Activated CD4-positive, CD25-positive, alpha-beta regulatory T cell (primary cell): ENCODE data around the gene HNRNPM.
A peak's percentile ranks its signal among the peaks of the same experiment; 100 is the strongest.
"Not testable (repeated sequence)": the region's sequence is repeated elsewhere in the genome, so short reads cannot be mapped to it uniquely, and the experiment has no call there.

Experiments
- DNase-seq, 4 experiments: peaks; one replicate each; lab custom pipeline; 2025; lab: John Stamatoyannopoulos, UW

The HNRNPM gene

DNA sequence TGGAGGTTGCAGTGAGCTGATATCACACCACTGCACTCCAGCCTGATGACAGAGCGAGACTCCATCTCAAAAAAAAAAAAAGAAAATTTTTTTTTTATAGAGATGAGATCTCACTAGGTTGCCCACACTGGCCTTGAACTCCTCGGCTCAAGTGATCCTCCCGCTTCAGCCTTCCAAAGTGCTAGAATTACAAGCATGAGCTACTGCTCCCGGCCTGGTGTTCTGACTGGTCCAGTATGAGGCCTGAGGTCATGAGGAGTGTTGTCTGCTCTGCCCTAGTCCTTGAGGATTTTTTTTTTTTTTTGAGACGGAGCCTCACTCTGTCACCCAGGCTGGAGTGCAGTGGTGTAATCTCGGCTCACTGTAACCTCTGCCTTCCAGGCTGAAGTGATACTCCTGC lies 19.4 kb upstream of the HNRNPM start:
- DNase-seq: not testable (repeated sequence)

DNA sequence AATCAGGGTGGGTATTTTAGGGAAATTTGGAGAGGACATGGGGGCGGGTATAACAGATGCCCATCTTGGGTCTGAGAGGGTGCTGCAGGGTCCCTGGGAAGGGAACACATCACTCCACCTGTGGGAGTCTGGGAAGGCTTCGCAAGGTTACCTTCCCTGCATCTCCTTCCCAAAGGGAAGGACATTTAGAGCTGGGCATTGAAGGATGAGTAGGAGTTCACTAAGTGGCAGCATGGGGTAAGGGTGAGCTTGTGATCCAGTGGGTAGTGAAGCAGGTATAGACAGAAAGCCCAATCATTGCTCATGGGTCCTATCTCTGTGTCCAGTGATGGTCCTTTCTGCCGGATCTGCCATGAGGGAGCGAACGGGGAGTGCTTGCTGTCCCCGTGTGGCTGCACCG lies 18.5 kb upstream of the HNRNPM start:
- DNase-seq: no peak

DNA sequence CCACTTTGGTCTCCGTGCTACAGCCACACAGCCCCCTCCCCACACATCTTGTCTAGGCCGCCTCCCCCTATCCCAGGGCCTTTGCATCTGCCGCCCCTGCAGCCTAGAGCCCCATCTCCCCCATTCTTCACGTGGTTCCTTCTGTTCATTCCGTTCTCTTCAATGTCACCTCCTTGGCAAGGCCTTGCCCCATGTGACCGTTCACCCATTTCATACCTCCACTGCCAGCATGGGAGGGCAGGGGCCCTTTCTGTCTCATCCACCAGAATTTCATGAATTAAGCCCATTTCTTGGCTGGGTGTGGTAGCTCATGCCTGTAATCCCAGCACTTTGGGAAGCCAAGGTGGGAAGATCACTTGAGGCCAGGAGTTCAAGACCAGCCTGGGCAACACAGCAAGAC lies 15.7 kb upstream of the HNRNPM start:
- DNase-seq: no peak

DNA sequence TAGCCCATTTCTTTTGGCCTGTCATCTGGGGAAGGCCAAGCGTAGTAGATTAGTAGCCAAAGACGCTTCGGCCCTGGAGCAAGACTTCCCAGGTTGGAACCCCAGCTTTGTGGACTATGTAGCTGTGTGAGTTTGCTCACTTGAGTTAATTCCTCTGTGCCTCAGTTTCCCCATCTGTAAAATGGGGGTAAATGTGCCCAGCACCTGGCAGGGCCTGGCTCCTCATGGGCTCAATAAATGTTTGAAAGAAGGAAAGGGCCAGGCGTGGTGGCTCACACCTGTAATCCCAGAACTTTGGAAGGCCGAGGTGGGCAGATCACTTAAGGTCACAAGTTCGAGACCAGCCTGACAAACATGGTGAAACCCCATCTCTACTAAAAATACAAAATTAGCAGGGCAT lies 14.9 kb upstream of the HNRNPM start:
- no peak for DNase-seq

DNA sequence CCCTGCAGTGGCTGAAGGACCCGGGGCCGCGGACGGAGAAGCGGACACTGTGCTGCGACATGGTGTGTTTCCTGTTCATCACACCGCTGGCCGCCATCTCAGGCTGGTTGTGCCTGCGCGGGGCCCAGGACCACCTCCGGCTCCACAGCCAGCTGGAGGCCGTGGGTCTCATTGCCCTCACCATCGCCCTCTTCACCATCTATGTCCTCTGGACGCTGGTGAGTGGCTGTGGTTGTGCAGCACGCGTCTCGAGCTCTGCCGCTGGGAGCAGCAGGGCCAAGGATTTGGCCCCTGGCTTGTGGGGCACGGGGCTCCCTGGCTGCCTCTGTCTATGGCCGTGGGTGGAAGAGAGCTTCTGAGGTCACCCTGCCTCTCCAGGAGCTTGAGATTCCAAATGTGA lies 14.1 kb upstream of the HNRNPM start:
- DNase-seq: no peak

DNA sequence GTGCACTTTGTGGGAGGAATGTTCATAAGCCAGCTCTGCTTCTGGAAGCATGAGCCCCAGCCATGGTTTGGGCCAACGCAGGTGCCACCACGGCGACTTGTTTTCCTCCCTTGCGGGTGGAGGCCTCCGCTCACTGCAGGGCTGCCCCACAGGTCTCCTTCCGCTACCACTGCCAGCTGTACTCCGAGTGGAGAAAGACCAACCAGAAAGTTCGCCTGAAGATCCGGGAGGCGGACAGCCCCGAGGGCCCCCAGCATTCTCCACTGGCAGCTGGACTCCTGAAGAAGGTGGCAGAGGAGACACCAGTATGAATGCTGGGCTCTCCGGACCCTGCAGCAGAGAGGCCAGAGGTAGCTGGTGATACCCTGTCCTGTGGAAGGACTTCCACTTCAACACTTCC lies 6.5 kb upstream of the HNRNPM start:
- DNase-seq: no peak

DNA sequence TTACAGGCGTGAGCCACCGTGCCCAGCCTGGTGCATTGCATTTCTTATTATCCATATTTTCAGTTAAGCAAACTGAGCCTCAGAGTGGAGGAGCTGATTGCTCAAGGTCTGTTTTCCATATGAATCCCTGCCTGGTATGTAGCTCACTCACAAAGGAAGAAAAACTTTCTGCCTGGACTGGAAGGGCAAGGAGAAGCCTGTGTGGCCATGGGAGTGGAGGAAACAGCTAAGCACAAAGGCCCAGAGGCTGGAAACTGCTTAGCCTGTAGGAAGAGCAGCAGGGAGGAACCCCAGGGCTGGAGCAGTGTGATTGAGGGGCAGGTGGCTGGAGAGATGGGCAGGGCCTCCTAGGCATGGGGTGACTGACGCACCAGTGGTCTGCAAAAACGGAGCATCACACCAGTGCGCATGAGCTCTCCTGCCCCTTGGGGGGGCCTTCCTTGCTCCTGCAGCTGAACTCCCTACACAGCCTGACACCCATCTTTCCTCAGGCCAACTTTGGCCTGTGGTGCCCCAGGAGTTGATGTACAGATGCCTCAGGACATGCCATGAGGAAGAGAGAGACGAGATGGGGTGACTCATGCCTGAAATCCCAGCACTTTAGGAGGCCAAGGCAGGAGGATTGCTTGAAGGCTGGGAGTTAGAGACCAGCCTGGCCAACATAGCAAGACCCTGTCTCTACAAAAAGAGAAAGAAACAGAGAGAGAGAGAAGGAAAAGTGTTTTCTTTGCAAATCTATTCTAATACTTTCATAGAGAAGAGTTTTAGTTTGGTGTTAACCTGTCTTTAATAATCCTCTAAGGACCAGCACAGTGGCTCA lies 2.8 kb upstream of the HNRNPM start:
- no peak for DNase-seq

DNA sequence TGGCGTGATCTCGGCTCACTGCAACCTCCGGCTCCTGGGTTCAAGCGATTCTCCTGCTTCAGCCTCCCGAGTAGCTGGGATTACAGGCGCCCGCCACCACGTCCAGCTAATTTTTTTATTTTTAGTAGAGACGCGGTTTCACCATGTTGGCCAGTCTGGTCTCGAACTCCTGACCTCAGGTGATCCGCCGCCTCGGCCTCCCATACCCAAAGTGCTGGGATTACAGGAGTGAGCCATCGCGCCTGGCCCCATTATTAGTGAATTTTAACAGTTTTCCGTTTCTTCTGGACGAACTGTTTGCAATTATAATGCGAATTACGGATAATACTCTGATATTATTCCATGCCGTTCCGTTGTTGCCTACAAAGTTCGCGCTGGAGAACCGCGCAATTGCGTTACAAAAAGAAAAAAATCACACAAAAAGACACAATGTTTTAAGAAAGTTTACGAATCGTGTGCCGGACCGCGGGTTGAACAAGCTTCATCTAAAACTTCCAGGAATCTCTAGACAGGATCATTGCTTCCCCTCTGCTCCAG lies 567 bp upstream of the HNRNPM start:
- DNase-seq: not testable (repeated sequence)

DNA sequence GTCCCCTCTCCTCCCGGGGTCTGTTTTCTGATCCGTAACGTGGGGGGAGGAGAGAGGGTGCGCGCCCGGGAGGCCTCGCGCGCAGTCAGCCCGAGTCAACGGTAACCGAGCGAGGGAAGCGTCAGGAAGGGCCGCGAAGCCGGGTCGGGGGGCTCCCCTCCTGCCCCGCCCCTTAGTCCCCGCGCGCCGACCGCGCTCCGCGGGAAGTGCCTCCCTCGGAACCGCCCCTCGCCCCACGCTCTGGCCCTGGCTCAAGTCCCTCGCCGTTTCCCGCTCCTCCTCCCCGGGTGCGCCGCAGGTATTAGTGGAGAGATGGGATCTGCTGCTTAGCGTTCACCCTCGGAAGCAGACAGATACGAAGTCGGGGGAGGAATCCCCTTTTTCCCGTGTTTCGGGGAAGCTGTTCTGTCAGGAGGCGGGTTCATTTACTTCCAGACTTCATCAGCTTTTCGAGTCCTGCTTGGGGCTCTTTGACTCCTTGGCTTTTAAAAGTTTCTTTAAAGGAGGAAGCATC lies 770 bp downstream of the HNRNPM start:
- DNase-seq: peak in 2 of 4 experiments; percentile 11 to 23

DNA sequence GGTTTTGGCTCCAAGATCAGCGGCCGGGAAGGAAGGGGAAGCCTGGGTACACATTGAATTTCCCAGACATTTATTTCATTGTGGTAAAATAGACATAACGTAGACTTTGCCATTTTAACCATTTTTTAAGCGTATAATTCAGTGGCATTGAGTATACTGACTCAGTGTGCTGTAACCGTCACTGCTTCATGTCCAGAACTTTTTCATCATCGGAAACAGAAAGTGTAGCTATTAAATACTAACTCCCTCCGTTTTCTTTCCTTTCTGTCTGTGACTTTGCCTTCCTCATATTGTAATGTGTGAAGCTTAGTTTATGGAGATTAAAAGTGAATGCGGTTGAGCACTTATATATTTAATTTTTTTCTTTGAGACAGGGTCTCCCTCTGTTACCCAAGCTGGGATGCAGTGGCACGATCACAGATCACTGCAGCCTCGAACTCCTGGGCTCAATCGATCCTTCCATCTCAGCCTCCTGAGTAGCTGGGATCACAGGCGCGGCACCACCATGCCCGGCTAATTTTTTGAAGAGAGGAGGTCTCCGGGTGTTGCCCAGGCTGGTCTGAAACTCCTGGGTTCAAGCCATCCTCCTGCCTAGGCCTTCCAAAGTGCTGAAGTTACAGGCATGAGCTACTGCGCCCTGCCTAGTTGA lies 1.4 kb downstream of the HNRNPM start:
- DNase-seq: no peak

DNA sequence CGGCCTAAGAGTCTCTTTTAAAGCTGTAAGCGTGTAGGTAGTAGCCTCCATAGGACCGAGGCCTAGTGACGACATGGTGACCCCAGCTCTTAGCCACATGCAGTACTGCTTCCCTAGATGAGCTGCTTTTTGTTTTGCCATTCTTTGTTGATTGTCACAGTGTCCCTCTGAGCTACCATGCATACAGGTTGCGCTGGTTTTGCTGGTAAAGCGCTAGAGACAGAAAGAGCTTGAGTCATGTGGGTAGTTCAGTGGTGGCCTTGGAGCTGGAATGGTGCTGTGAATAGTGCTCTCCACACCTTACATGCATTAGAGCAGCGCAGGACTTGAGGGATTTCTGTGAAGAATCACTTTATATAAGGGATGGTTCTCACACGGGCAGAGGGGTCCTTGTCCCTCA lies 5.1 kb downstream of the HNRNPM start:
- DNase-seq: no peak

DNA sequence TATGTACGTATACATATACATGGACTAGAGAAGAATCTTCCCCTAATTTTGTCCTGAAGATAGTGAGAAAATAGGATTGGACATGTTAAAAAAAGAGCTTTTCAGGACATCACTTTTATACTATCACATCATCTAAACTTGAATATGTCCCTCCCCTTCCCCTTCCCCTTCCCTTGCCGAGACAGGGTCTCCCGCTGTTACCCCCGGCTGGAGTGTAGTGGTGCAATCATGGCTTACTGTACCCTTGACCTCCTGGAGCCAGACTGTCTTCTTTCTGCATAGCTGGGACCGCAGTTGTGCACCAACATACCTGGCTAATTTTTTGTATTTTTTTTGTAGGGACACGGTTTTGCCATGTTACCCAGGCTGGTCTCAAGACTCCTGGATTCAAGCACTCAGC lies 6.6 kb downstream of the HNRNPM start:
- DNase-seq: no peak

DNA sequence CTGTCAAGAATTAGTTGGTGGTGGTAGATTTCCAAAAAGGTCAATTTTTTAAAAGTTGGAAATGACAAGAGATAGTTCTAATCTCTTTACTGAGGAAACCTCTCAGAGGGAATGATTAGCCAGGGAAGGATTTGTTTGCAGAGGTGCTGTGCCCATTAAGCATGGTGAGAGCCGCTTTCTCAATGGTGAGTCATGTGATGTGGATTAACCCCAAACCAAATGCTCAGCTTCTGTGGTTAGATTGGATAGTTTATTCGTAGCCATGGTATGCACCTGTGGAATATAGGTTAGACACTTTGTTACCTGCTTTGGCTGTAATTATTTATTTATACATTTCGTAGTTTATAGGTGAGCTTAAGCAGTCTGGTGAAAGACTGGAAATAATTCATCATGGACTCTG lies 7.1 kb downstream of the HNRNPM start:
- no peak for DNase-seq

DNA sequence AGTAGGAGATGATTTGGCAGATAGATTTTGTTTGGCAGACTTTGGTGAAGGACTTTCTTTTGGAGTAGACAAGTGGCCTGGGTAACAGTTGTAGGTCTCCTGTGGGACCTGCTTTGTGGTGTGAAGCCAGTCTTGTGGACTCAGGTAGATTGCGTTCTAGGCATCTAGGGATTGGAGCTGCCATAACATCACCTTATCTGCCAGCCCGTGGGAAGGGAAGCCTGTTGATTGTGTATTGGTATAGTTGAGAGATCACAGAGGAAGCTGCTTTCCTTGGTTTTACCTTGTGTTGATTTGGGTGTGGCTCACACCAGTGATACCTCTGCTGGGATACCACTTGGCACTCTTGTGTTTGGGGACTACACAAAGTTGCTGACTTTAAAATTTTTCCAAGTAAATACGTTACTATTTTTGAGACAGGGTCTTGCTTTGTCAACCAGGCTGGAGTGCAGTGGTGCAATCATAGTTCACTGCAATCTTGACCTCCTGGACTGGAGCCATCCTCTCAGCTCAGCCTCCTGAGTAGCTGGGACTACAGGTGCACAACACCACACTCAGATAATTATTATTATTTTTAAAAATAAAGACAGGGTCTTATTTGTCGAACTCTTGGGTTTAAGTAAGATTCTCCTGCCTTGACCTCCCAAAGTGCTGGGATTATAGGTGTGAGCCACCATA lies 7.8 kb downstream of the HNRNPM start:
- DNase-seq: no peak

DNA sequence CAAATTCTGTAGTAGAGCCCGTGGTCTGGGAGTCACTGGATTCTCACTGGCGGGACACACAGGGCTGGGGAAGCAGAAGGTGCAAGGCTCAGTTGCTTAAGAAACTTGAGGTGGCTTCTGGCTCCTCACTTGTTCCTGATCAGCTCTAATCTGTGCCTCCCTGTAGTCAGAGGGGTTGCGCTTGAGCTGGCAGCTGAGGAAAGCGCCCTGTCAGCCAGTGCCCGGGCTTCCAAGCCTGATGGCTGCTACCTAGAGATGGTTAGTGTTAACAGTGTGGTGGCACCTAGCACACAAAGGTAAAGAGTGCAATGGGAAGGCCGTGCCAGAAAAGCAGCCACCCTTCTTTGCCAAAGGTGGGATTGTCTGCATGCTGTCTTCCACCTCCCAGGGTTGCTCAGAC lies 8.8 kb downstream of the HNRNPM start:
- DNase-seq: no peak

DNA sequence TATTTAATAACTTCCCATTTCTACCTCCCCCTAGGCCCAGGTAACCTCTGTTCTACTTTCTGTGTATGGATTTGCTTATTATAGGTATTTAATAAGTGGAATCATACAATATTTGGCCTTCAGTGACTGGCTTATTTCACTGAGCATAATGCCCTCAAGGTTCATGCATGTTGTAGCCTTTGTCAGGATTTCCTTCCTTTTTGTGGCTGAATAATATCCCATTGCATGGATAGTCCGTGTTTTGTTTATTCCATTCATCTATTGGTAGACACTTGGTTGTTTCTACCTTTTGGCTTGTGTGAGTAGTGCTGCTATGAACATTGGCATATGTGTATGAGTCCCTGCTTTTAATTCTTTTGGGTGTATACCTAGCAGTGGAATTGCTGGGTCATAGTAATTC lies 9.4 kb downstream of the HNRNPM start:
- no peak for DNase-seq

DNA sequence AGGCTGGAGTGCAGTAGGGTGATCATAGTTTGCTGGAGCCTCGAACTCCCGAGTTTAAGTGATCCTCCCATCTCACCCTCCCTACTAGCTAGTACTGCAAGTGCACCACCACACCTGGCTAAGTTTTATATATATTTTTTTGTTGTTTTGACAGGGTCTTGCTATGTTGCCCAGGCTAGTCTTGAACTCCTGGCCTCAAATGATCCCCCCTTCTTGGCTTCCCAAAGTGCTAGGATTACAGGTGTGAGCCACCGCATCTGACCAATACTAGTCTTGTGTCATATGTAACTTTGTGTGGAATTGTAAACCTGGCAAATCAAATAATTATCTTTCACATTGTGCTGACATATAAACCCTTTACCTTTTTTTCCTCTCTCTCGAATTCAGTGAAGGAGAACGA lies 10.2 kb downstream of the HNRNPM start:
- no peak for DNase-seq

DNA sequence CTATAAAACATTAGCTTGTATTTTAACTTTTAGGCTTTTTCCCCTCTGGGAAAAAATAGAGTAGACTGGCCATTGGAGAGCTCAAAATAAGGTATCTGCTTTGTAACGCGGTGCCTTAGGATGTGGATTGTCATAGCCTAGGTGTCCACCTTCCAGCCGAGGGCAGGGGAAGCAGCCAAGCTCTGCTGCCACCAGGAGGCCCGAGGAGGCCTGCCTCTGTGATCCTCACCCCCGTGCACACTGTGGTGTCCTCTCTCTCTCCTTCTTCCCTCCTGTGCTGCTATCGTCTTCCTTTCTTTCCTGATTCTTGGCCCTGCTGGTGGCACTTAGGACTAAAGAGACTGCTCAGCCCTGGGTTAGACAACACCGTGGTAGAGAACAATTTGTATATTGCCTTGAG lies 11.3 kb downstream of the HNRNPM start:
- no peak for DNase-seq

DNA sequence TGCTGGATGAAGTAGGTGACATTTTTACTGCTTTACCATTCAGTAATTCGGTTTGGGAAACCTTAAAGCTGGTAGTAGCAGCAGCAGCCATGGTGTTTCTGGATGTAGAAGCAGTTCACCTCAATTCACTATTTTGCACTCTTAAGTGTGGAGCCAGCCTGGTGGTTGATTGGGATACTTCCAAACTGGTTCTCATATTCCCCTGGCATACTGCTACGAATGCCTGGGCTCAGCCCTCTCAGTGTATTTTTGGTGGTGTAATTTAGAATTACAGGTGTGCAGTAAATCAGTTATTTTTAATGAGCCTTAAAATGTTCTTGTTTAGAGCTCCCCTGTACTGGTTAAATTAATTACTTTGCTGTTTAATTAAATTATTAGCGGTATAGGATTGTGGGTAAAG lies 12.4 kb downstream of the HNRNPM start:
- no peak for DNase-seq

DNA sequence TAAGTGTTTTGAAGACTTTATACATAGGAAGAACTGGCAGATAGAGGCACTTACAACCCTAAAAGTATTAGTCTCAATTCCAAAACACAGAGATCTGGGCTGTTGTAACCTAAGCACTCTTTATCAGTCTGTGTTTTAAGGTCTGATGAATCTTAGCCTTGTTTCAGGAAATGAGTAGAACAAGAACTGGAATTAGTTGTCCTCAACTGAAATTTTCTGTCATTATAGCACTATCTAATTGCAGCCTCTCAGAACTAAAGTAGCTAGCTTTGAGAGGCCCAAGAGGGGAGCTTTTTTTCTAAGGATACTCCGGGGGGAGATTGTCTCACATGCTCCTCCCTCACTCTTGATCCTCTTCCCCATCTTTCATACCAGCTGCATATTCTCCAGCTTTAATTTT lies 13.1 kb downstream of the HNRNPM start:
- DNase-seq: no peak

DNA sequence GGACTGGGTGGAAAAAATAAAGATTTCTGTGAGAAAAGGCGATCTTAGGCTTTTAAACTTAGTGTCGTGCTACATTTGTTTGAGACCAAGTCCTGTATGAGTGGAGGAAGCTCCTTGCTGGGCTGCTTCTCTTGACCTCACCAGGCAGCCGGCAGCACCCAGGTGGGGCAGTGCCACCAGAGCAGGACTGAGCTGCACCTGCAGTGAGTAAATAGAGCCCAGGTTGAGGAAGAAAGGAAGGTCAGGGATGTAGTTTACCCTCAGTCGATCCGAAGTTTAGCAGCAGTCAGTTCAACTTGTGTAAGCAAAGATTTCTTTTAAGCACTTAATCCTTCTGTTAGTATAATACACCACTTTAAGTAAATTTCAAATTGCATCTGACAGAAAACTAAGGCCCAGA lies 13.6 kb downstream of the HNRNPM start:
- no peak for DNase-seq

DNA sequence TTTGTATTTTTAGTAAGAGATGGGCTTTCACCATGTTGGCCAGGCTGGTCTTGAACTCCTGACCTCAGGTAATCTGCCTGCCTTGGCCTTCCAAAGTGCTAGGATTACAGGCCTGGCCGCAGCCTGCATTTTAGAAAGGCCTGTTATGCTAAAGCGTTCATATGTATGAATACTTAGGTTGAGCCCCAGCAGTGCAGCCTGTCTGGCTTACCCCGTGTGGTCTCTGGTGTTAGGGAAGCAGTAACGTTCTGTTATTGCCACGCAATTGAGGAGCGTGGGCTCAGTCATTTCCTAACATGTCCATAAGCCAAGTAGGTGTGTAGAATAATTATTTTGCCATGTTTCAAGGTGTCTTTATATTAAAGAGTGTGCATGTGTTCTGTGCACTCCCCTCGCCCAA lies 14.3 kb downstream of the HNRNPM start:
- no peak for DNase-seq
